B cell (primary cell): ENCODE data around the gene WFIKKN2. TPM values are rescaled to one million over a fixed set of nuclear protein-coding genes. Genes with fewer than 3 reads are reported as not detected.

Experiments
- ATAC-seq: fragments of 200-7000 bp; cut with Tn5 transposase; one replicate; pipeline ENCODE4 v1.10.0; 2021; ENCODE audit warnings: low read depth, mild to moderate bottlenecking, moderate number of reproducible peaks, moderate library complexity
- CTCF ChIA-PET: fragments of 350-600 bp; sonication (Branson Sonifier 250); formaldehyde crosslinking; loops from one replicate; lab custom pipeline; 2021; ENCODE audit warnings: antibody characterized with exemption, inconsistent platforms; lab: Charles Lee
- POLR2A ChIA-PET: fragments of 350-600 bp; sonication (Branson Sonifier 250); formaldehyde crosslinking; loops from one replicate; lab custom pipeline; 2021; ENCODE audit warnings: antibody characterized with exemption; lab: Charles Lee
- DNase-seq: peaks from one replicate; pipeline ENCODE4 v3.0.0; 2013
- H2AFZ ChIP-seq: 2 replicates; pipeline ENCODE4 v1.6.1; 2012; ENCODE audit warnings: mild to moderate bottlenecking, low read depth, low read length; ENCODE audit not compliant: insufficient read depth, poor library complexity, severe bottlenecking
- H3K27ac ChIP-seq, 2 donors: 1 replicate in 1 of 2; 2 replicates in 1 of 2; pipeline ENCODE4 v1.5.1; 2012 to 2013; ENCODE audit warnings: low read length in 2 of 2, mild to moderate bottlenecking in 2 of 2, moderate library complexity in 1 of 2
- H3K27me3 ChIP-seq, 4 experiments: fragments of 200-600 bp in 1 of 4; sonication (generic) in 1 of 4; replicated peaks in 1 of 4; 1 replicate in 2 of 4; 2 replicates in 2 of 4; pipeline versions ENCODE4 v1.6.1 to v1.7.0; 2013 to 2016; ENCODE audit warnings: low read length in 3 of 4, mild to moderate bottlenecking in 2 of 4, mixed read lengths in 1 of 4, moderate library complexity in 1 of 4; ENCODE audit not compliant: insufficient read depth in 4 of 4, control insufficient read depth in 3 of 4; ENCODE audit errors: control extremely low read depth in 1 of 4
- H3K36me3 ChIP-seq, 2 experiments: replicated peaks in 1 of 2; 1 replicate in 1 of 2; 2 replicates in 1 of 2; pipeline versions ENCODE4 v1.6.1 to v1.7.1; 2013; ENCODE audit warnings: low read length in 1 of 2; ENCODE audit not compliant: insufficient read depth in 2 of 2, control insufficient read depth in 1 of 2; ENCODE audit errors: control extremely low read depth in 1 of 2, extremely low read depth in 1 of 2
- H3K4me1 ChIP-seq, 2 donors: fragments of 200-600 bp in 1 of 2; sonication (generic) in 1 of 2; 1 replicate in 1 of 2; 2 replicates in 1 of 2; pipeline versions ENCODE4 v1.5.1 to v1.6.1; 2013 to 2017; ENCODE audit warnings: low read length in 2 of 2; ENCODE audit not compliant: control insufficient read depth in 2 of 2, insufficient read depth in 2 of 2
- H3K4me2 ChIP-seq: replicated peaks from 2 replicates; pipeline ENCODE3; 2012; ENCODE audit warnings: mild to moderate bottlenecking, low read depth, low read length; ENCODE audit not compliant: poor library complexity, severe bottlenecking
- H3K4me3 ChIP-seq, 5 experiments: fragments of 200-600 bp in 1 of 5; sonication (generic) in 1 of 5; 1 replicate in 3 of 5; 2 replicates in 2 of 5; pipeline versions ENCODE4 v1.5.1 to v1.7.0; 2011 to 2016; ENCODE audit warnings: low read length in 4 of 5, mild to moderate bottlenecking in 4 of 5, low read depth in 2 of 5, control low read depth in 1 of 5, moderate library complexity in 1 of 5; ENCODE audit not compliant: insufficient read depth in 1 of 5; ENCODE audit errors: control extremely low read depth in 1 of 5, extremely low read depth in 1 of 5
- H3K79me2 ChIP-seq: fragments of 200-600 bp; sonication (generic); one replicate; pipeline ENCODE4 v1.6.0; 2016; ENCODE audit warnings: low read length; ENCODE audit not compliant: control insufficient read depth, insufficient read depth
- H3K9ac ChIP-seq: fragments of 200-600 bp; sonication (generic); 2 replicates; pipeline ENCODE4 v1.6.1; 2017; ENCODE audit warnings: mild to moderate bottlenecking, low read length, moderate library complexity
- H3K9me3 ChIP-seq, 3 donors: one replicate each; pipeline versions ENCODE4 v1.6.1 to v1.7.1; 2013; ENCODE audit warnings: low read length in 2 of 3; ENCODE audit not compliant: control insufficient read depth in 2 of 3, insufficient read depth in 1 of 3; ENCODE audit errors: control extremely low read depth in 1 of 3
- H4K20me1 ChIP-seq: 2 replicates; pipeline ENCODE4 v1.6.0; 2012; ENCODE audit warnings: mild to moderate bottlenecking, low read length; ENCODE audit not compliant: insufficient read depth, control insufficient read depth, poor library complexity, severe bottlenecking
- H3K27ac Mint-ChIP-seq: one replicate; pipeline ENCODE4 v1.8.0; 2021; ENCODE audit warnings: mixed read lengths
- H3K27me3 Mint-ChIP-seq: one replicate; pipeline ENCODE4 v1.8.0; 2021; ENCODE audit warnings: mixed read lengths
- H3K4me1 Mint-ChIP-seq: one replicate; pipeline ENCODE4 v1.8.0; 2021; ENCODE audit warnings: mixed read lengths
- H3K4me3 Mint-ChIP-seq: one replicate; pipeline ENCODE4 v1.8.0; 2021; ENCODE audit warnings: mixed read lengths
- H3K9me3 Mint-ChIP-seq: one replicate; pipeline ENCODE4 v1.8.0; 2022; ENCODE audit warnings: mixed read lengths; ENCODE audit not compliant: insufficient read depth
- CTCF ChIP-seq: fragments of 200-600 bp; IDR thresholded peaks from one replicate; pipeline ENCODE4 v1.8.0; 2022; ENCODE audit warnings: antibody characterized with exemption, mild to moderate bottlenecking
- EZH2 ChIP-seq: IDR thresholded peaks from 2 replicates; pipeline ENCODE4 v1.6.1; 2012; ENCODE audit warnings: borderline replicate concordance, low read depth, mild to moderate bottlenecking, moderate library complexity, low read length; ENCODE audit not compliant: insufficient read depth, poor library complexity, severe bottlenecking
- WGBS: methylation state at CpG from one replicate; pipeline ENCODE4 v1.1.5; 2013; ENCODE audit warnings: missing lambda C conversion rate; ENCODE audit not compliant: insufficient coverage; 5-methylcytosine and 5-hydroxymethylcytosine counted together
- intact Hi-C: fragments of 100-400 bp; cut with micrococcal nuclease; formaldehyde crosslinking; loops from one replicate; pipeline ENCODE4 v1.10.0; 2022
- polyA plus RNA-seq: library from polyadenylated mRNA; depleted of rRNA; stranded (reverse); fragments of >200 nt; gene quantifications from 2 replicates; pipeline ENCODE4 v1.2.3, GENCODE V29; 2012
- total RNA-seq, 2 donors: library from RNA; stranded (reverse); fragments of 120-200 nt in 1 of 2; gene quantifications; 1 replicate in 1 of 2; 2 replicates in 1 of 2; pipeline versions ENCODE4 v1.2.3 to v1.2.4, GENCODE V29; 2013 to 2022

Gene WFIKKN2
- total and polyA plus RNA-seq, 2 donors (not counting 1 experiment from before 2014, with no cell fraction given) = not detected

GRCh38 chr17:50802609-50803571 lies 32.5 kb upstream of the WFIKKN2 start:
- Mint-ChIP-seq H3K4me1 (no peaks in the 10 kb centered on the region), H3K27ac (no peak overlapping the region), H3K4me3 (no peak overlapping the region), H3K9me3 (no peaks in the 10 kb centered on the region), H3K27me3 (no peaks in the 10 kb centered on the region)
- POLR2A ChIA-PET = no interaction called here
- H3K27me3 ChIP-seq = no peaks in the 10 kb centered on the region
- H3K9me3 ChIP-seq = no peaks in the 10 kb centered on the region
- H4K20me1 ChIP-seq = no peaks in the 10 kb centered on the region
- H3K4me1 ChIP-seq = no peaks in the 10 kb centered on the region
- H3K9ac ChIP-seq = no peak overlapping the region
- no peaks in the 10 kb centered on the region for H3K36me3 ChIP-seq
- H3K4me2 ChIP-seq = no peak overlapping the region
- no peak overlapping the region for H2AFZ ChIP-seq
- CTCF ChIA-PET = interaction anchor here (1.2 kb wide), 1 partner anchor 53 kb away, joined by 3 read pairs; no protein-coding TSS in a partner anchor
- ATAC-seq = no peak
- no peak overlapping the region for H3K27ac ChIP-seq
- H3K79me2 ChIP-seq = no peaks in the 10 kb centered on the region
- 86% methylated on average over 8 of the region's 12 CpGs for WGBS
- no peak for DNase-seq
- intact Hi-C loops = no loop called here
- no peak overlapping the region for H3K4me3 ChIP-seq
- TF ChIP-seq CTCF (no peak), EZH2 (no peak)

DNA sequence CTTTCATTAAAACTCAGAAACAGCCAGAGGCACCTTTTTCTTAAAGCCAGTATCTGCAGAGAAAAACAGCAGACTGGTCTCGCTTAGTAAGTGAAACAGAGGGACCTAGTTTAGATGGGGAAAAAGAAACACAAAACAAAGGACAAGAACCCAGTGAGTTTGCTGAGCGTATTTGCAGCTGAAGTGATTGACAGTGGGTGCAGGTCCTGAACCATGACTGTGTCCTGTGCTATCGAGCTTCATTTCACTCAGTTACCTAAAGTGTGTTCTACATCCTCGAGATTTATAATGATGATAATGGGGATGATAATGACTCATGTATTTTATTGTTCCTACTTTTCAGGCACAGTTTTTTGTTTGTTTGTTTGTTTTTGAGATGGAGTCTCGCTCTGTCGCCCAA lies 31.7 kb upstream of the WFIKKN2 start:
- no peak overlapping the region for H3K4me2 ChIP-seq
- no peak for ATAC-seq
- 90% methylated on average over 4 of the region's 6 CpGs for WGBS

More for the DNA sequence above, 31.7 kb upstream of the WFIKKN2 start:
- no peak overlapping the region for H3K27ac ChIP-seq
- no peak overlapping the region for H3K27ac Mint-ChIP-seq
- H3K4me3 ChIP-seq = no peak overlapping the region
- no peaks in the 10 kb centered on the region for H3K9me3 ChIP-seq
- H2AFZ ChIP-seq = no peak overlapping the region
- H3K27me3 Mint-ChIP-seq = no peaks in the 10 kb centered on the region
- TF ChIP-seq EZH2 = no peak
- TF ChIP-seq CTCF = no peak
- H3K36me3 ChIP-seq = no peaks in the 10 kb centered on the region
- DNase-seq = no peak
- H4K20me1 ChIP-seq = no peaks in the 10 kb centered on the region
- CTCF ChIA-PET = interaction anchor here (1.2 kb wide), 1 partner anchor 52 kb away, joined by 3 read pairs; no protein-coding TSS in a partner anchor
- POLR2A ChIA-PET = no interaction called here
- no peaks in the 10 kb centered on the region for H3K9me3 Mint-ChIP-seq
- H3K27me3 ChIP-seq = no peaks in the 10 kb centered on the region
- H3K4me1 ChIP-seq = no peaks in the 10 kb centered on the region
- intact Hi-C loops = no loop called here
- no peaks in the 10 kb centered on the region for H3K4me1 Mint-ChIP-seq
- H3K9ac ChIP-seq = no peak overlapping the region
- no peak overlapping the region for H3K4me3 Mint-ChIP-seq
- H3K79me2 ChIP-seq = no peaks in the 10 kb centered on the region
